ENCODE measurements around the gene HTRA1. TPM values are rescaled to one million over a fixed set of nuclear protein-coding genes. Genes with fewer than 3 reads are reported as not detected.

Gene HTRA1
- total RNA-seq, 1 experiment from 2014 or later: 42.1 TPM

- DNase-seq (ENCODE audit: low read depth): no peak
- in situ Hi-C loops (cut with HindIII; ENCODE audit: low pct_unique_long_range_greater_than_20kb, low sequenced_read_pairs): no loop called here
Measured at GRCh38 chr10:122467701-122468100, 6.3 kb downstream of the HTRA1 start.

GRCh38 chr10:122468307-122468925 is 7.1 kb downstream of the HTRA1 start:
- DNase-seq (ENCODE audit: low read depth): no peak
- in situ Hi-C loops (cut with HindIII; ENCODE audit: low pct_unique_long_range_greater_than_20kb, low sequenced_read_pairs): no loop called here

- peak; percentile 66 for DNase-seq (ENCODE audit: low read depth)
- in situ Hi-C loops (cut with HindIII; ENCODE audit: low pct_unique_long_range_greater_than_20kb, low sequenced_read_pairs): no loop called here
Measured at GRCh38 chr10:122468926-122469781, 7.8 kb downstream of the HTRA1 start.

- DNase-seq (ENCODE audit: low read depth): no peak
- in situ Hi-C loops (cut with HindIII; ENCODE audit: low pct_unique_long_range_greater_than_20kb, low sequenced_read_pairs): no loop called here
Measured at GRCh38 chr10:122469848-122470247, 8.5 kb downstream of the HTRA1 start.

- in situ Hi-C loops (cut with HindIII; ENCODE audit: low pct_unique_long_range_greater_than_20kb, low sequenced_read_pairs): no loop called here
- no peak for DNase-seq (ENCODE audit: low read depth)
Measured at GRCh38 chr10:122471531-122472177, 10.3 kb downstream of the HTRA1 start.

GRCh38 chr10:122473116-122473515 is 11.8 kb downstream of the HTRA1 start:
- DNase-seq (ENCODE audit: low read depth): no peak
- in situ Hi-C loops (cut with HindIII; ENCODE audit: low pct_unique_long_range_greater_than_20kb, low sequenced_read_pairs): no loop called here

- DNase-seq (ENCODE audit: low read depth): no peak
- in situ Hi-C loops (cut with HindIII; ENCODE audit: low pct_unique_long_range_greater_than_20kb, low sequenced_read_pairs): no loop called here
Measured at GRCh38 chr10:122474131-122474818, 12.9 kb downstream of the HTRA1 start.

- in situ Hi-C loops (cut with HindIII; ENCODE audit: low pct_unique_long_range_greater_than_20kb, low sequenced_read_pairs): no loop called here
- no peak for DNase-seq (ENCODE audit: low read depth)
Measured at GRCh38 chr10:122475100-122475499, 13.7 kb downstream of the HTRA1 start.

GRCh38 chr10:122475591-122476332 is 14.4 kb downstream of the HTRA1 start:
- in situ Hi-C loops (cut with HindIII; ENCODE audit: low pct_unique_long_range_greater_than_20kb, low sequenced_read_pairs): no loop called here
- DNase-seq (ENCODE audit: low read depth): no peak

GRCh38 chr10:122476333-122476695 is 15.0 kb downstream of the HTRA1 start:
- in situ Hi-C loops (cut with HindIII; ENCODE audit: low pct_unique_long_range_greater_than_20kb, low sequenced_read_pairs): no loop called here
- no peak for DNase-seq (ENCODE audit: low read depth)

- in situ Hi-C loops (cut with HindIII; ENCODE audit: low pct_unique_long_range_greater_than_20kb, low sequenced_read_pairs): no loop called here
- no peak for DNase-seq (ENCODE audit: low read depth)
Measured at GRCh38 chr10:122477436-122477835, 16.1 kb downstream of the HTRA1 start.

- DNase-seq (ENCODE audit: low read depth): no peak
- in situ Hi-C loops (cut with HindIII; ENCODE audit: low pct_unique_long_range_greater_than_20kb, low sequenced_read_pairs): no loop called here
Measured at GRCh38 chr10:122478971-122479370, 17.6 kb downstream of the HTRA1 start.

GRCh38 chr10:122480146-122480833 is 18.9 kb downstream of the HTRA1 start:
- in situ Hi-C loops (cut with HindIII; ENCODE audit: low pct_unique_long_range_greater_than_20kb, low sequenced_read_pairs): no loop called here

GRCh38 chr10:122481296-122482056 is 20.1 kb downstream of the HTRA1 start:
- in situ Hi-C loops (cut with HindIII; ENCODE audit: low pct_unique_long_range_greater_than_20kb, low sequenced_read_pairs): no loop called here
- DNase-seq (ENCODE audit: low read depth): no peak

More at GRCh38 chr10:122480146-122480833, 18.9 kb downstream of the HTRA1 start:
- no peak for DNase-seq (ENCODE audit: low read depth)

- DNase-seq (ENCODE audit: low read depth): no peak
- in situ Hi-C loops (cut with HindIII; ENCODE audit: low pct_unique_long_range_greater_than_20kb, low sequenced_read_pairs): no loop called here
Measured at GRCh38 chr10:122484276-122485060, 23.1 kb downstream of the HTRA1 start.

- in situ Hi-C loops (cut with HindIII; ENCODE audit: low pct_unique_long_range_greater_than_20kb, low sequenced_read_pairs): no loop called here
- DNase-seq (ENCODE audit: low read depth): no peak
Measured at GRCh38 chr10:122485670-122486069, 24.3 kb downstream of the HTRA1 start.
